ENCODE data around the gene ZNF207. TPM values are rescaled to one million over a fixed set of nuclear protein-coding genes. Genes with fewer than 3 reads are reported as not detected.
"Not testable (repeated sequence)": the region's sequence is repeated elsewhere in the genome, so short reads cannot be mapped to it uniquely, and the experiment has no call there.

ZNF207 gene
- total RNA-seq, 1 experiment from 2014 or later = 215 TPM

GRCh38 chr17:32315171-32315570 is 34.8 kb upstream of the ZNF207 start:
- ChIA-PET POLR2A (interaction anchor here (1.2 kb wide), 1 partner anchor 15 kb away, joined by 3 read pairs; no protein-coding TSS in a partner anchor), CTCF (no interaction called here)
- ATAC-seq = no peak
- H3K27me3 ChIP-seq (ENCODE audit: control insufficient read depth, insufficient read depth, low read length) = no peaks in the 10 kb centered on the region
- H3K4me1 ChIP-seq (ENCODE audit: control insufficient read depth, insufficient read depth, low read length) = 0 out of 2 replicates have a peak, but pooled peaks cover 4% of the 10 kb centered on the region
- H3K27ac ChIP-seq (ENCODE audit: low read length) = no peak overlapping the region
- H3K4me3 ChIP-seq (ENCODE audit: low read depth in 2 of 2, low read length in 2 of 2) = no peak overlapping the region
- in situ Hi-C loops (cut with HindIII; ENCODE audit: low pct_unique_long_range_greater_than_20kb, low sequenced_read_pairs) (no loop called here), intact Hi-C loops (cut with micrococcal nuclease; ENCODE audit: unreplicated experiment) (no loop called here)
- no TSS peak for BruUV-seq (replicated peaks)
- no peaks in the 10 kb centered on the region for H3K36me3 ChIP-seq (ENCODE audit: control insufficient read depth, insufficient read depth, low read length)
- no peak for DNase-seq (ENCODE audit: low read depth, low spot score)
- H3K9me3 ChIP-seq (ENCODE audit: control insufficient read depth, insufficient read depth, low read depth, low read length) = no peaks in the 10 kb centered on the region
- no peak for TF ChIP-seq REST (IDR thresholded peaks at IDR 0.05; ENCODE audit: insufficient read depth in 1 of 2, low read depth in 2 of 2, low read length in 1 of 2)
- TF ChIP-seq TCF7L2 (IDR thresholded peaks at IDR 0.05; ENCODE audit: low read depth, low read length) = no peak
- no peak for TF ChIP-seq POLR2AphosphoS5 (IDR thresholded peaks at IDR 0.05; ENCODE audit: low read depth, low read length)
- TF ChIP-seq CTCF (IDR thresholded peaks at IDR 0.05) = no peak
- no peak for TF ChIP-seq SIN3A (IDR thresholded peaks at IDR 0.05; ENCODE audit: borderline replicate concordance, insufficient read depth, low read depth, low read length)

GRCh38 chr17:32316653-32317052 is 33.3 kb upstream of the ZNF207 start:
- H3K4me3 ChIP-seq (ENCODE audit: low read depth in 2 of 2, low read length in 2 of 2); H3K9me3 ChIP-seq (ENCODE audit: control insufficient read depth, insufficient read depth, low read depth, low read length); H3K4me1 ChIP-seq (ENCODE audit: control insufficient read depth, insufficient read depth, low read length); H3K36me3 ChIP-seq (ENCODE audit: control insufficient read depth, insufficient read depth, low read length); ATAC-seq; in situ Hi-C loops (cut with HindIII; ENCODE audit: low pct_unique_long_range_greater_than_20kb, low sequenced_read_pairs); intact Hi-C loops (cut with micrococcal nuclease; ENCODE audit: unreplicated experiment); H3K27me3 ChIP-seq (ENCODE audit: control insufficient read depth, insufficient read depth, low read length); BruUV-seq (replicated peaks); DNase-seq (ENCODE audit: low read depth, low spot score); H3K27ac ChIP-seq (ENCODE audit: low read length): not testable (repeated sequence)
- CTCF ChIA-PET = interaction anchor here (1.0 kb wide), 1 partner anchor 64 kb away, joined by 4 read pairs; no protein-coding TSS in a partner anchor
- POLR2A ChIA-PET = interaction anchor here (0.5 kb wide), 1 partner anchor 11 kb away, joined by 4 read pairs; no protein-coding TSS in a partner anchor

GRCh38 chr17:32317353-32317752 is 32.6 kb upstream of the ZNF207 start:
- no peak for ATAC-seq
- H3K27me3 ChIP-seq (ENCODE audit: control insufficient read depth, insufficient read depth, low read length) = no peaks in the 10 kb centered on the region
- no peak for DNase-seq (ENCODE audit: low read depth, low spot score)
- no TSS peak for BruUV-seq (replicated peaks)
- H3K27ac ChIP-seq (ENCODE audit: low read length) = no peak overlapping the region
- no peaks in the 10 kb centered on the region for H3K9me3 ChIP-seq (ENCODE audit: control insufficient read depth, insufficient read depth, low read depth, low read length)
- ChIA-PET CTCF (no interaction called here), POLR2A (interaction anchor here (0.5 kb wide), 1 partner anchor 12 kb away, joined by 4 read pairs; no protein-coding TSS in a partner anchor)
- no peak overlapping the region for H3K4me3 ChIP-seq (ENCODE audit: low read depth in 2 of 2, low read length in 2 of 2)
- in situ Hi-C loops (cut with HindIII; ENCODE audit: low pct_unique_long_range_greater_than_20kb, low sequenced_read_pairs) = no loop called here
- TF ChIP-seq SIN3A (IDR thresholded peaks at IDR 0.05; ENCODE audit: borderline replicate concordance, insufficient read depth, low read depth, low read length) (no peak), CTCF (IDR thresholded peaks at IDR 0.05) (no peak), REST (IDR thresholded peaks at IDR 0.05; ENCODE audit: insufficient read depth in 1 of 2, low read depth in 2 of 2, low read length in 1 of 2) (no peak), TCF7L2 (IDR thresholded peaks at IDR 0.05; ENCODE audit: low read depth, low read length) (no peak), POLR2AphosphoS5 (IDR thresholded peaks at IDR 0.05; ENCODE audit: low read depth, low read length) (no peak)
- intact Hi-C loops (cut with micrococcal nuclease; ENCODE audit: unreplicated experiment) = no loop called here
- H3K4me1 ChIP-seq (ENCODE audit: control insufficient read depth, insufficient read depth, low read length) = no peaks in the 10 kb centered on the region
- H3K36me3 ChIP-seq (ENCODE audit: control insufficient read depth, insufficient read depth, low read length) = no peaks in the 10 kb centered on the region

Measured in Panc1 (cell line).